ENCODE results near the gene NMT1.

NMT1 gene

DNA sequence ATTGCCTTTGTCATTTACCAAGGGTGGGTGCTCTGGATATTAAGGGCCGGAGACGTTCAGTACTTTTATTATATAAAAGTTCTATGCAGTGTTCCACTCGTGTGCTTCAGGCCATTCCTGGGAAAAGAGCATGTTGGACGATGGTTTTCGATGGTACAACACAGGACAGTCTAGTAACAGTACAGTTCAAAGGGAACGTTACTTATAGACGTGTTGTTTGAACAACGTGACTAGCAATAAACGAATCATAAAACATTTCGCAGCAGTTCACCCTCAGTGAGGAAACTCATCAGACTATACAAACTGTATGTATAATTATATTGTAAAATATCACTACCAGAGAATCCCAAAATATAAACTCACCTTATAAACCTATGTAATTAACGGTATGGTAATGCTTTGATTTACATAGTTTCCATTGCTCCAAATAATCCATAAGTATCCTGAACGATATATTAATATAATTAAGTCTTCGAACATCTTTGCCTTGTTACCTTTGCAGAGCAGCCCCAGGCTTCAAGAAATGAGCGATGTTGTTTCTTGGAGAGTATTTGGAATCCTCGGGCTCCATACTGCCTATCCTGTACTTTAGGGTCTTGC is 589 bp downstream of the NMT1 start:
- FAIRE-seq, result peak; percentile 91
- TF ChIP-seq POLR2AphosphoS5 (IDR thresholded peaks at IDR 0.05; ENCODE audit: low read depth, low read length), result no peak
- no peak for DNase-seq (ENCODE audit: insufficient read length)

DNA sequence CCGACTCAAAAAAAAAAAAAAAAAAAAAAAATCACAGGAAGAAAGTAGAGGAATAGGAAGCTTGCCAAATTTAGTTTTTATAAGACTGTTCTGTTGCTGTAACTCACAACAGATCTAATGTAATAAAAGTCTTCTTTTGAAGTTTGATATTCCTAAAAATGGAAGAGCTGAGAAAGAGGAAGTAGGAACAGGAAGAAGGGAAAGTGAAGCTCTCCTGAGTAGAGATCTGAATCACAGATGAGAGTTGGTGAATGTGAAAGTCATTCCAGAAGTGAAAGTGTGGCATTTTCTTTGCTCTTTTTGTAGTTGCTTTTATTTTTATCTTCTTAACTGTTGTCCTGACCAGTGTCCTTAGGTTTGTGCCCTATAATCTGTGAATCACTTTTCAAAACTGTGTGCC is 2.1 kb downstream of the NMT1 start:
- DNase-seq (ENCODE audit: insufficient read length) (no peak), FAIRE-seq (no peak)
- TF ChIP-seq POLR2A (IDR thresholded peaks at IDR 0.05; ENCODE audit: low read depth, low read length) (no peak), TAF1 (IDR thresholded peaks at IDR 0.05; ENCODE audit: borderline replicate concordance, low read depth, low read length) (no peak), POLR2AphosphoS5 (IDR thresholded peaks at IDR 0.05; ENCODE audit: low read depth, low read length) (no peak)

DNA sequence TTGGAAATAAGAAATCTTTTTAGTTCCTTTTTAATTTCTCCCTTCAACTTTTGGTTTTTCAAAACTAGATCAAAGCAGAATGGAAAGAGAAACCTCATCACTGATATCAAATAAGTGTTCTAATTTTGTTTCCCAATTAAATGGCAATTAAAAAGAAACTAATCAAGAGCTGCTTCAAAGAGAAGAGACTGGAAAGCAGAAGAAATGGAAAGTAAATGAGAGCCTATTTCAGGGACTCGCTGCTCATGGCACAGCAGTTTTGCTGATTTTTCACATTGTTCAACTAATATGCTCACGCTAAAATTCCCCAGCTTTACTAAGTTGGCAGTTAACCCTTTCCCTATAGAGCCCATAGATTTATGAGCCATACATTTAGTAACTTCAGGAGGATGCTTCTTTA is 6.5 kb downstream of the NMT1 start:
- TF ChIP-seq POLR2A (IDR thresholded peaks at IDR 0.05; ENCODE audit: low read depth, low read length) (no peak), TAF1 (IDR thresholded peaks at IDR 0.05; ENCODE audit: borderline replicate concordance, low read depth, low read length) (no peak), POLR2AphosphoS5 (IDR thresholded peaks at IDR 0.05; ENCODE audit: low read depth, low read length) (no peak)
- FAIRE-seq (no peak), DNase-seq (ENCODE audit: insufficient read length) (no peak)

DNA sequence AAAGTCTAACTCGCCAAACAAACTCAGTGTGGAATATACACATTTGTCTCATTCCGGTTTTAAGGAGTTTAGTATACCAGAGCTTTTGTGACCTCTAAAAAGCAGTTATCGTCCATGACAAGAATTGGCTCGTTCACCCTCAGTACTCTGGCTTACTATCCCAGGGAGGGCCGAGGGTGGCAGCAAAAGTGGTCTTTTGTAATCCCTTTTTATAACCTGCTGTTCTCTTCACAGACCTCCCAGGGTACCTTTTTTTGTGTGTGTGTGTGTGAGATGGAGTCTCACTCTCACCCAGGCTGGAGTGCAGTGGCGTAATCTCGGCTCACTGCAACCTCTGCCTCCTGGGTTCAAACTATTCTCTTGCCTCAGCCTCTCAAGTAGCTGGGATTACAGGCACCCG is 8.9 kb downstream of the NMT1 start:
- DNase-seq (ENCODE audit: insufficient read length) (no peak), FAIRE-seq (no peak)
- no peak for TF ChIP-seq POLR2A (IDR thresholded peaks at IDR 0.05; ENCODE audit: low read depth, low read length)
- TF ChIP-seq POLR2AphosphoS5 (IDR thresholded peaks at IDR 0.05; ENCODE audit: low read depth, low read length), result no peak
- no peak for TF ChIP-seq TAF1 (IDR thresholded peaks at IDR 0.05; ENCODE audit: borderline replicate concordance, low read depth, low read length)

DNA sequence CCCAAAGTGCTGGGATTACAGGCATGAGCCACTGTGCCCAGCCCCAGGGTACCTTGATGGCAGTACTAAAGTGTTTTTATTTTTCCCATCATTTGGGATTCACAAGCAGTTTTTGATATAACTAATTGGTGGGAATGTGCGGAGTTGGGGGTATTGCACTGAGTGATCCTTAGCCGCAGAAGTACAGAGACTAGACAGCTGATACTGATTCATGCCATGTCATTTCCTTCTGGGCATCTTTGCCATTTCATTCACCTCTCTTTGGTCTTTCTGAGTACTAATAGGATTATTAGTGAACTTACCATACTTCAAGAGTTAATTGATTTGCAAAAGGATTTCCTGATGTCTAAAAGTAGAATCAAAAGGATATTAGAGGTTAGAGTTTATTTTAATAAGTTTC is 9.7 kb downstream of the NMT1 start:
- FAIRE-seq, result no peak
- TF ChIP-seq POLR2AphosphoS5 (IDR thresholded peaks at IDR 0.05; ENCODE audit: low read depth, low read length) (no peak), TAF1 (IDR thresholded peaks at IDR 0.05; ENCODE audit: borderline replicate concordance, low read depth, low read length) (no peak)
- no peak for DNase-seq (ENCODE audit: insufficient read length)

DNA sequence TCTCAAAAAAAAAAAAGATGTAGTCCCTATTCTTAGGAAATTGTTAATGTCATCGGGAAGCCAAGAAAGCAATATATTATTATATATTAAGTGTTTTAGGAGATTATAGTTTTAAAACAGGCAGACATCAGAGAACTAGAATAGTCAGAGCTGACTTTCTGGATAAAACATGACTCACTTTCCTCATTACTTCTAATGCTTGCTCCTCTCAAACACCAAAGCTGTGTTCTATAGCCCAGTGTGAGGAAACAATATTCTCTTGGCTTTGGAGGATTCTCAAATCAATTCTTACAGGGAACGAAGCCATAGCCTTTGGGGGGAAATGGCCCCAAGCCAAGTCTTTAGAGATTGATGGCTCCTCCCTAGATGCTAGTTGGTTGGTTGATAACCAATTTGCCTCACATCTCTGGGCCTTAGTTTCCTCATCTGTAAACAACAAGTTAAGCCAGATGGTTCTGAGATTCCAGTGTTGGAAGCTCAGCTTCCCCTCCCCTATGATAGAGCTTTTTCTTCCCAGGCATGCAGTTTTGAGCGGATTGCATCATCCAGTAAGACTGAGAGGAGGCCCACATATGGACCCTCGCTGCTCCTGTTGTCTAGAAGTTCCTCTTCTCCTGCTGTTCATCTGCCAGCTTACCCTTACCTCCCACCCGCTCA is 12.4 kb downstream of the NMT1 start:
- no peak for FAIRE-seq
- no peak for DNase-seq (ENCODE audit: insufficient read length)
- no peak for TF ChIP-seq TAF1 (IDR thresholded peaks at IDR 0.05; ENCODE audit: borderline replicate concordance, low read depth, low read length)
- no peak; the same call in 1 of the 2 replicates for TF ChIP-seq POLR2AphosphoS5 (IDR thresholded peaks at IDR 0.05; ENCODE audit: low read depth, low read length)
- TF ChIP-seq POLR2A (IDR thresholded peaks at IDR 0.05; ENCODE audit: low read depth, low read length), result no peak

DNA sequence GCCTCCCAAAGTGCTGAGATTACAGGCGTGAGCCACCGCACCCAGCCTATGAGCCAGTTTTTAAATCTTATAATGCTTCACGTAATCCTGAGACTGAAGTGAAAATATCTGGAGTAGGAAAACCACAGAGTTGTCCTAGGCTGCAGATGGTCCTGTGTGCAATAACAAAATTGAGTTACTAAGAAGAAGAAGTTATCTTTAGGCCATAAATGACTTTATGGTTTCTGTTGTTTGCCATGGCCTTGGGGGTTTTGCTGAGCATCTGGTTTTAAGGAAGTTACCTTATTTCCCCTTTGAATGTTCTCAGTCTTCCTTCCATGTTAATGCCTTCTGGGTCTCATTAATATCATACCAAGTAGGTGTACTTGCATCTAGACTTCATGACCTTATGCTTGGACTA is 16.5 kb downstream of the NMT1 start:
- TF ChIP-seq POLR2A (IDR thresholded peaks at IDR 0.05; ENCODE audit: low read depth, low read length), result no peak
- TF ChIP-seq TAF1 (IDR thresholded peaks at IDR 0.05; ENCODE audit: borderline replicate concordance, low read depth, low read length), result no peak
- TF ChIP-seq POLR2AphosphoS5 (IDR thresholded peaks at IDR 0.05; ENCODE audit: low read depth, low read length), result no peak
- FAIRE-seq, result no peak
- no peak for DNase-seq (ENCODE audit: insufficient read length)

DNA sequence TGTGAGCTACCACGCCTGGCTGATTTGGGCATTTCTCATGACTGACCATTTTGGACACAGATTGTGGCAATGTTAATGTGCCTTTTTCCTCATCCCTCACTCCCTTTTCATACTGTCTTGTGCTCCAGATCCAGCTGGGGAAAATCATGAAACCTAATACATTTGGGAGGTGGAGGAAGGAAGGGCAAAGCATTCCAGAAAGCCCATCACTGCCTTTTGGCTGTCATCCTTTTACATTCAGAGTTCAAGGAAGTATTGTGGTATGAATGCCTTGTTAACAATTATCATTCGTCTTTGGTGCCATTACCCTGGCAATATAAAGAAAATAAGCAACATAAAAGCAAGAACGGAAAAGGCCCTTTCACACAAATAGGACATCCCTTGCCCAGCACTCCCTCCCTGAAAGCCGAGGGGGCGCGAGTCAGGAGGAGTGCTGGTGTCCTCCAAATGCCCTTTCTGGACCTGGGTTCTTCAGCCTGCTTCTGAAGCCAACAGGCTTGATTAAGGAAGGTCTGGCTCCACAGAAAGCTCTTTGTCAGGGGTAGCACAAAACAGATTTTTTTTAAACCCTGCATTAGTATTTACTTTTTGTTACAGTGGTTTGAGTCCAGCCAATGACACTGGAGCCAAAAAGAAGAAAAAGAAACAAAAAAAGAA is 20.1 kb downstream of the NMT1 start:
- no peak for DNase-seq (ENCODE audit: insufficient read length)
- no peak for TF ChIP-seq POLR2A (IDR thresholded peaks at IDR 0.05; ENCODE audit: low read depth, low read length)
- TF ChIP-seq TAF1 (IDR thresholded peaks at IDR 0.05; ENCODE audit: borderline replicate concordance, low read depth, low read length), result no peak
- no peak for TF ChIP-seq POLR2AphosphoS5 (IDR thresholded peaks at IDR 0.05; ENCODE audit: low read depth, low read length)
- FAIRE-seq, result no peak

DNA sequence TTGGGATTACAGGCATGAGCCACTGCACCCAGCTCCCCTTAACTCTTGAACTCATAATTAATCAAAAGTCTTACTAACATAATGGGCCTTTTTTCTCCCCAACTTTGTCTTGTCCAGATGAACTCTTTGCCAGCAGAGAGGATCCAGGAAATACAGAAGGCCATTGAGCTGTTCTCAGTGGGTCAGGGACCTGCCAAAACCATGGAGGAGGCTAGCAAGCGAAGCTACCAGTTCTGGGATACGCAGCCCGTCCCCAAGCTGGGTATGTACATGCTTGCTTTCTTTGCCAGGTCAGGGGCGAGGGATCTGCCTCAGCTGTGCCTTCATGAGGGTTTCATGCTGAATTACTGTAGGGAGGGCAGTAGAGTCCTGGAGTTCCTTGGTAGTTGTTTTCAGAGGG is 25.3 kb downstream of the NMT1 start:
- FAIRE-seq (no peak), DNase-seq (ENCODE audit: insufficient read length) (no peak)
- no peak for TF ChIP-seq TAF1 (IDR thresholded peaks at IDR 0.05; ENCODE audit: borderline replicate concordance, low read depth, low read length)
- no peak for TF ChIP-seq POLR2A (IDR thresholded peaks at IDR 0.05; ENCODE audit: low read depth, low read length)
- no peak for TF ChIP-seq POLR2AphosphoS5 (IDR thresholded peaks at IDR 0.05; ENCODE audit: low read depth, low read length)

DNA sequence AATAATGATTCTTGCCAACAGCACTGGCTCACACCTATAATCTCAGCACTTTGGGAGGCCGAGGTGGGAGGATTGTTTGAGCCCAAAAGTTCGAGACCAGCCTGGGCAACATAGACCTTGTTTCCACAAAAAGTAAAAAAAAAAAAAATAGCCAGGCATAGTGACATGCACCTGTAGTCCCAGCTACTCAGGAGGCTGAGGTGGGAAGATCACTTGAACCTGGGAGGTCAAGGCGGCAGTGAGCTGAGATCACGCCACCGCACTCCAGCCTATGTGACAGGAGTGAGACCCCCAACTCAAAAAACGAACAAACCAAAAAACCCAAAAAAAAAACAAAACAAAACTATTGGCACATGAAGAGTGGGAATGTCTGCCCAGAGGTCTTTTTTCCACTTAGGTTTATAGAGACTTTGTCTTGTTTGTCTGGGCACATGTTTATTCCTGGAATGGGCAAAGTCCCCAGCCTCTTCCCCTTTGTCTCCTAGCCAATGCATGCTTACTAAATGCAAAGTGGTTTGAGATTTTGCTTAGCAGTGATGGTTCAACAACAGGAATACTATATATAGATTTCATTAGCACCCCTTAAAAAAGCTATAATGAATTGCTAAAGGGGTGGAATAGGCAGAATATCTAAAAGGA is 25.9 kb downstream of the NMT1 start:
- no peak for FAIRE-seq
- DNase-seq (ENCODE audit: insufficient read length), result no peak
- no peak for TF ChIP-seq POLR2AphosphoS5 (IDR thresholded peaks at IDR 0.05; ENCODE audit: low read depth, low read length)
- no peak for TF ChIP-seq POLR2A (IDR thresholded peaks at IDR 0.05; ENCODE audit: low read depth, low read length)
- TF ChIP-seq TAF1 (IDR thresholded peaks at IDR 0.05; ENCODE audit: borderline replicate concordance, low read depth, low read length), result no peak

DNA sequence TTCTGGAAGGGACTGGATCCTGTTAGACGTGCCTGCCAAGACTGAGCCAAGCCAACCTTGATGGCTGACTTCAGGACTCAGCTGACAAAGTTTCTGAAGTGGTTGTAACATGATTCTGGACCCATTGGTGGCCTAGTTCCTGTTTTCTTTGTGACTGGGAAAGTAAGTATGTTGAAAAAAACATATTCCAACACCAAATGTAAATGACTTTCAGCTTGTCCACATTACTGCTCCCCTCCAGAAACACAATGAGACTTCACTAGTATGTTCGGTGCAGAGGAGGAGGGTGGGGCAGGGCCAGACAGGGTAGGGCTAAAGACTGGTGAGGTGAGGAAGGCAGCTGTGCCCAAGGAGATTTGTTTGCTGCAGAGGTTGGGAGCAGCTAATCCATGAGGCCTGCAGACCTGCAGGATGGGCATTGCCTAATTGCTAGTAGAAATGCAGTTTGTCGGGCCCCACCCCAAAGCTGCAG is 26.4 kb downstream of the NMT1 start:
- DNase-seq (ENCODE audit: insufficient read length), result no peak
- TF ChIP-seq POLR2AphosphoS5 (IDR thresholded peaks at IDR 0.05; ENCODE audit: low read depth, low read length) (no peak), TAF1 (IDR thresholded peaks at IDR 0.05; ENCODE audit: borderline replicate concordance, low read depth, low read length) (no peak), POLR2A (IDR thresholded peaks at IDR 0.05; ENCODE audit: low read depth, low read length) (no peak)
- FAIRE-seq, result no peak

DNA sequence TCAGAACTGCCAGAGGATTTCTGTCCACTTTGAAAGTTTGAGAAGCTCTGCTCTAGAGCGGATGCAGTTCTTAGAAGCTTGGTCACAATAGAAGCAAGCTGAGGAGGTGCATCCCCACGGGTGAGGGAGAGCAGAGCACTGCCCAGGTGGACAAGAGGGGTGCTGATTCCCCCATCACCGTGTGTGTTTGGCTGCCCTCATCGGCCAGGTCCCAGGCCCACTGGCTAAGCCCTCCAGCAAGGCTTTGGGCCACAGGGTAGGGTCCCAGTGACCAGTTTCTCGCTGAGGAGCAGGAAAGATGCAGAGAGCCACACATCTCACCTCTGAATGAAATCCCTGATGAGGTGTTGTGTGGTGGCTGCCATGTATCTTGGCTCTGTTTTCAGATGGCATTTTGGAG is 26.9 kb downstream of the NMT1 start:
- no peak for FAIRE-seq

More for the DNA sequence above, 26.9 kb downstream of the NMT1 start:
- no peak for DNase-seq (ENCODE audit: insufficient read length)
- TF ChIP-seq POLR2AphosphoS5 (IDR thresholded peaks at IDR 0.05; ENCODE audit: low read depth, low read length) (no peak), POLR2A (IDR thresholded peaks at IDR 0.05; ENCODE audit: low read depth, low read length) (no peak), TAF1 (IDR thresholded peaks at IDR 0.05; ENCODE audit: borderline replicate concordance, low read depth, low read length) (no peak)
